ENCODE measurements around the gene BIRC6. TPM values are rescaled to one million over a fixed set of nuclear protein-coding genes. Genes with fewer than 3 reads are reported as not detected.

The BIRC6 gene
- 157 and 158 TPM in 2 replicates for total RNA-seq

GRCh38 chr2:32356681-32357317, at the start of gene BIRC6:
Gene BIRC6 (plus strand): TSS chr2:32357023. CDS start chr2:32357162, 139 bp downstream.

GRCh38 chr2:32627814-32628579, 271.2 kb downstream of the BIRC6 start, which contains the start of gene TTC27:
Gene TTC27 (plus strand): TSS chr2:32628050. CDS start chr2:32628293, 243 bp downstream.

Other genes with a start within 250 kb of the BIRC6 start
- 19.8 and 21.7 TPM in 2 replicates for gene SLC30A6, start 191.2 kb upstream of the BIRC6 start, total RNA-seq
- not detected in 2 replicates for gene NLRC4, start 92.1 kb upstream of the BIRC6 start, total RNA-seq
- gene YIPF4, start 79.1 kb upstream of the BIRC6 start, total RNA-seq: 12.7 and 14.2 TPM in 2 replicates